ENCODE data around the gene MXD3. TPM values are rescaled to one million over a fixed set of nuclear protein-coding genes. Genes with fewer than 3 reads are reported as not detected.

The MXD3 gene
- total and polyA plus RNA-seq, 2 donors: 4.0 to 11.3 TPM

- H3K27ac ChIP-seq (ENCODE audit: low read depth): no peak overlapping the region
- no peak for DNase-seq (ENCODE audit: extremely low spot score)
- H3K4me1 ChIP-seq (ENCODE audit: insufficient read depth): no peaks in the 10 kb centered on the region
- H3K4me3 ChIP-seq (ENCODE audit: low read depth, low read length): no peak overlapping the region
- H3K36me3 ChIP-seq (ENCODE audit: insufficient read depth): peaks cover 13% of the 10 kb centered on the region
- 73% methylated on average over 12 of the region's 12 CpGs for WGBS
These were observed 24.4 kb upstream of the MXD3 start for GRCh38 chr5:177336112-177336511.

GRCh38 chr5:177335701-177336065 lies 24.0 kb upstream of the MXD3 start:
- no peaks in the 10 kb centered on the region for H3K4me1 ChIP-seq (ENCODE audit: insufficient read depth)
- H3K4me3 ChIP-seq (ENCODE audit: low read depth, low read length): no peak overlapping the region
- WGBS: 92% methylated on average over 7 of the region's 7 CpGs
- no peak overlapping the region for H3K27ac ChIP-seq (ENCODE audit: low read depth)
- DNase-seq (ENCODE audit: extremely low spot score): no peak
- peaks cover 13% of the 10 kb centered on the region for H3K36me3 ChIP-seq (ENCODE audit: insufficient read depth)

GRCh38 chr5:177334781-177335700 lies 23.3 kb upstream of the MXD3 start:
- H3K36me3 ChIP-seq (ENCODE audit: insufficient read depth): peaks cover 13% of the 10 kb centered on the region
- H3K27ac ChIP-seq (ENCODE audit: low read depth): no peak overlapping the region
- no peak overlapping the region for H3K4me3 ChIP-seq (ENCODE audit: low read depth, low read length)
- 89% methylated on average over 21 of the region's 21 CpGs for WGBS
- no peaks in the 10 kb centered on the region for H3K4me1 ChIP-seq (ENCODE audit: insufficient read depth)
- no peak for DNase-seq (ENCODE audit: extremely low spot score)

GRCh38 chr5:177334155-177334551 lies 22.5 kb upstream of the MXD3 start:
- Histone ChIP-seq H3K27ac (ENCODE audit: low read depth) (no peak overlapping the region), H3K4me1 (ENCODE audit: insufficient read depth) (no peaks in the 10 kb centered on the region), H3K4me3 (ENCODE audit: low read depth, low read length) (no peak overlapping the region), H3K36me3 (ENCODE audit: insufficient read depth) (peaks cover 13% of the 10 kb centered on the region)
- 79% methylated on average over 15 of the region's 15 CpGs for WGBS
- no peak for DNase-seq (ENCODE audit: extremely low spot score)

- DNase-seq (ENCODE audit: extremely low spot score): no peak
- 92% methylated on average over 16 of the region's 16 CpGs for WGBS
- Histone ChIP-seq H3K4me3 (ENCODE audit: low read depth, low read length) (no peak overlapping the region), H3K27ac (ENCODE audit: low read depth) (no peak overlapping the region), H3K4me1 (ENCODE audit: insufficient read depth) (no peaks in the 10 kb centered on the region), H3K36me3 (ENCODE audit: insufficient read depth) (peaks cover 13% of the 10 kb centered on the region)
These were observed 21.9 kb upstream of the MXD3 start for GRCh38 chr5:177333420-177334154.

- 86% methylated on average over 13 of the region's 13 CpGs for WGBS
- DNase-seq (ENCODE audit: extremely low spot score): no peak
- Histone ChIP-seq H3K4me1 (ENCODE audit: insufficient read depth) (no peaks in the 10 kb centered on the region), H3K27ac (ENCODE audit: low read depth) (no peak overlapping the region), H3K36me3 (ENCODE audit: insufficient read depth) (peaks cover 13% of the 10 kb centered on the region), H3K4me3 (ENCODE audit: low read depth, low read length) (no peak overlapping the region)
These were observed 21.2 kb upstream of the MXD3 start for GRCh38 chr5:177332896-177333260.

- Histone ChIP-seq H3K4me3 (ENCODE audit: low read depth, low read length) (no peak overlapping the region), H3K4me1 (ENCODE audit: insufficient read depth) (no peaks in the 10 kb centered on the region), H3K36me3 (ENCODE audit: insufficient read depth) (peaks cover 13% of the 10 kb centered on the region), H3K27ac (ENCODE audit: low read depth) (no peak overlapping the region)
- WGBS: 90% methylated on average over 35 of the region's 35 CpGs
- DNase-seq (ENCODE audit: extremely low spot score): no peak
These were observed 20.6 kb upstream of the MXD3 start for GRCh38 chr5:177332031-177332895.

GRCh38 chr5:177330991-177331842 lies 19.5 kb upstream of the MXD3 start:
- no peaks in the 10 kb centered on the region for H3K4me1 ChIP-seq (ENCODE audit: insufficient read depth)
- no peak overlapping the region for H3K4me3 ChIP-seq (ENCODE audit: low read depth, low read length)
- WGBS: 82% methylated on average over 27 of the region's 27 CpGs
- DNase-seq (ENCODE audit: extremely low spot score): no peak
- no peak overlapping the region for H3K27ac ChIP-seq (ENCODE audit: low read depth)
- peaks cover 10% of the 10 kb centered on the region for H3K36me3 ChIP-seq (ENCODE audit: insufficient read depth)

- WGBS: 92% methylated on average over 6 of the region's 6 CpGs
- no peak overlapping the region for H3K4me3 ChIP-seq (ENCODE audit: low read depth, low read length)
- H3K36me3 ChIP-seq (ENCODE audit: insufficient read depth): peaks cover 7% of the 10 kb centered on the region
- no peak for DNase-seq (ENCODE audit: extremely low spot score)
- no peaks in the 10 kb centered on the region for H3K4me1 ChIP-seq (ENCODE audit: insufficient read depth)
- H3K27ac ChIP-seq (ENCODE audit: low read depth): no peak overlapping the region
These were observed 18.2 kb upstream of the MXD3 start for GRCh38 chr5:177329883-177330282.

GRCh38 chr5:177328545-177329231 lies 17.0 kb upstream of the MXD3 start:
- H3K27ac ChIP-seq (ENCODE audit: low read depth): no peak overlapping the region
- no peaks in the 10 kb centered on the region for H3K4me1 ChIP-seq (ENCODE audit: insufficient read depth)
- no peak for DNase-seq (ENCODE audit: extremely low spot score)
- 91% methylated on average over 19 of the region's 19 CpGs for WGBS
- no peaks in the 10 kb centered on the region for H3K36me3 ChIP-seq (ENCODE audit: insufficient read depth)
- no peak overlapping the region for H3K4me3 ChIP-seq (ENCODE audit: low read depth, low read length)

- Histone ChIP-seq H3K4me3 (ENCODE audit: low read depth, low read length) (no peak overlapping the region), H3K4me1 (ENCODE audit: insufficient read depth) (no peaks in the 10 kb centered on the region), H3K27ac (ENCODE audit: low read depth) (no peak overlapping the region), H3K36me3 (ENCODE audit: insufficient read depth) (no peaks in the 10 kb centered on the region)
- WGBS: 72% methylated on average over 28 of the region's 28 CpGs
- DNase-seq (ENCODE audit: extremely low spot score): no peak
These were observed 16.1 kb upstream of the MXD3 start for GRCh38 chr5:177327539-177328522.
